IMR-90 (cell line): ENCODE data around the gene LAPTM5. TPM values are rescaled to one million over a fixed set of nuclear protein-coding genes. Genes with fewer than 3 reads are reported as not detected.

Experiments
- ATAC-seq: fragments of 200-7000 bp; cut with Tn5 transposase; 2 replicates; pipeline ENCODE4 v1.9.1; 2020; ENCODE audit warnings: low read depth, mild to moderate bottlenecking, moderate library complexity
- BruUV-seq: library from RNA; stranded (reverse); fragments of 400-500 nt; replicated peaks from 2 replicates; lab custom pipeline; 2021; lab: Mats Ljungman, UMichigan
- CTCF ChIA-PET: fragments of 300-600 bp; formaldehyde crosslinking; extraction: SDS; loops from one replicate; lab custom pipeline; 2021; ENCODE audit warnings: antibody characterized with exemption; lab: Yijun Ruan, JAX
- POLR2A ChIA-PET: fragments of 300-600 bp; sonication (Branson Sonifier 250); formaldehyde crosslinking; loops from one replicate; lab custom pipeline; 2022; ENCODE audit warnings: antibody characterized with exemption; ENCODE audit not compliant: unreplicated experiment; lab: Charles Lee
- DNase-seq: peaks from one replicate; pipeline ENCODE4 v3.0.0; 2013
- H2AFZ ChIP-seq: replicated peaks from 2 replicates; pipeline ENCODE3; 2013; ENCODE audit warnings: low read length, mild to moderate bottlenecking; ENCODE audit not compliant: poor library complexity
- H2AK5ac ChIP-seq: 2 replicates; pipeline ENCODE4 v1.6.1; 2013; ENCODE audit warnings: low read depth, low read length, inconsistent platforms
- H2AK9ac ChIP-seq: replicated peaks from 2 replicates; pipeline ENCODE3; 2013; ENCODE audit warnings: mild to moderate bottlenecking, low read depth, low read length, moderate library complexity; ENCODE audit not compliant: poor library complexity
- H2BK120ac ChIP-seq: 2 replicates; pipeline ENCODE4 v1.6.1; 2013; ENCODE audit warnings: low read depth, low read length, inconsistent platforms
- H2BK15ac ChIP-seq: 3 replicates; pipeline ENCODE4 v1.6.1; 2013; ENCODE audit warnings: low read depth, low read length, inconsistent platforms
- H2BK20ac ChIP-seq: 2 replicates; pipeline ENCODE4 v1.6.1; 2013; ENCODE audit warnings: low read depth, mild to moderate bottlenecking, inconsistent platforms, low read length, moderate library complexity
- H2BK5ac ChIP-seq: 2 replicates; pipeline ENCODE4 v1.6.1; 2013; ENCODE audit warnings: mild to moderate bottlenecking, low read depth, low read length, inconsistent platforms; ENCODE audit not compliant: poor library complexity, severe bottlenecking
- H3K14ac ChIP-seq: replicated peaks from 2 replicates; pipeline ENCODE4 v1.6.1; 2013; ENCODE audit warnings: low read depth, low read length, inconsistent platforms
- H3K18ac ChIP-seq: 2 replicates; pipeline ENCODE4 v1.6.1; 2013; ENCODE audit warnings: low read depth, low read length, control low read depth
- H3K23ac ChIP-seq: 2 replicates; pipeline ENCODE4 v1.6.1; 2013; ENCODE audit warnings: low read depth, low read length, inconsistent platforms
- H3K27ac ChIP-seq: 2 replicates; pipeline ENCODE4 v1.5.1; 2013; ENCODE audit warnings: mild to moderate bottlenecking, control low read depth, low read length; ENCODE audit not compliant: insufficient read depth
- H3K27me3 ChIP-seq: 2 replicates; pipeline ENCODE4 v1.6.1; 2013; ENCODE audit warnings: low read length; ENCODE audit not compliant: control insufficient read depth, insufficient read depth
- H3K36me3 ChIP-seq: 2 replicates; pipeline ENCODE4 v1.6.1; 2013; ENCODE audit warnings: low read length, mixed read lengths; ENCODE audit not compliant: control insufficient read depth, insufficient read depth
- H3K4ac ChIP-seq: 2 replicates; pipeline ENCODE4 v1.6.1; 2013; ENCODE audit warnings: low read depth, low read length, inconsistent platforms
- H3K4me1 ChIP-seq: 2 replicates; pipeline ENCODE4 v1.6.1; 2013; ENCODE audit warnings: low read length, mixed read lengths; ENCODE audit not compliant: control insufficient read depth, insufficient read depth
- H3K4me2 ChIP-seq: 2 replicates; pipeline ENCODE4 v1.6.1; 2013; ENCODE audit warnings: low read depth, mild to moderate bottlenecking, control low read depth, low read length, moderate library complexity
- H3K4me3 ChIP-seq: 2 replicates; pipeline ENCODE4 v1.5.1; 2013; ENCODE audit warnings: low read depth, mild to moderate bottlenecking, control low read depth, low read length, moderate library complexity; ENCODE audit not compliant: insufficient read depth
- H3K56ac ChIP-seq: 2 replicates; pipeline ENCODE4 v1.6.1; 2013; ENCODE audit warnings: low read length, inconsistent platforms; ENCODE audit not compliant: insufficient read depth; ENCODE audit errors: extremely low read depth
- H3K79me1 ChIP-seq, 2 experiments: 2 replicates each; pipeline ENCODE4 v1.6.1; 2013; ENCODE audit warnings: low read length in 2 of 2, inconsistent platforms in 1 of 2, low read depth in 1 of 2
- H3K9ac ChIP-seq: 2 replicates; pipeline ENCODE4 v1.6.1; 2013; ENCODE audit warnings: low read depth, low read length, control low read depth
- H3K9me1 ChIP-seq: 2 replicates; pipeline ENCODE4 v1.6.1; 2013; ENCODE audit warnings: low read length, inconsistent platforms; ENCODE audit not compliant: insufficient read depth
- H3K9me3 ChIP-seq: 2 replicates; pipeline ENCODE4 v1.6.1; 2013; ENCODE audit warnings: low read length; ENCODE audit not compliant: control insufficient read depth, insufficient read depth
- H4K20me1 ChIP-seq: 2 replicates; pipeline ENCODE4 v1.6.1; 2013; ENCODE audit warnings: low read length, inconsistent platforms; ENCODE audit not compliant: insufficient read depth
- H4K5ac ChIP-seq: 2 replicates; pipeline ENCODE4 v1.6.1; 2013; ENCODE audit warnings: mild to moderate bottlenecking, low read depth, low read length, control low read depth
- H4K8ac ChIP-seq, 2 experiments: 2 replicates each; pipeline ENCODE4 v1.6.1; 2013; ENCODE audit warnings: low read depth in 2 of 2, low read length in 2 of 2, control low read depth in 1 of 2, inconsistent platforms in 1 of 2
- H4K91ac ChIP-seq: 2 replicates; pipeline ENCODE4 v1.6.1; 2013; ENCODE audit warnings: low read depth, low read length, inconsistent platforms; ENCODE audit not compliant: insufficient read depth
- FOS ChIP-seq: fragments of 150-350 bp; IDR thresholded peaks from 2 replicates; pipeline ENCODE4 v1.6.1; 2016; ENCODE audit warnings: low read depth, low read length
- NFE2L2 ChIP-seq: fragments of 150-350 bp; IDR thresholded peaks from 2 replicates; pipeline ENCODE4 v1.6.1; 2016; ENCODE audit warnings: low read depth, mild to moderate bottlenecking, low read length
- WGBS, 2 experiments: methylation state at CpG; one replicate each; pipeline versions ENCODE4 v1.1.5 to v1.1.7; 2013; ENCODE audit warnings: missing lambda C conversion rate in 2 of 2; ENCODE audit not compliant: insufficient read length in 1 of 2; ENCODE audit errors: extremely low coverage in 2 of 2; 5-methylcytosine and 5-hydroxymethylcytosine counted together
- dilution Hi-C: fragments of 300-500 bp; cut with HindIII; formaldehyde crosslinking; loops from one replicate; pipeline ENCODE4 v1.14.3; 2018; ENCODE audit warnings: low sequenced_read_pairs; ENCODE audit not compliant: unreplicated experiment
- in situ Hi-C: fragments of 300-500 bp; cut with MboI; formaldehyde crosslinking; loops from 3 replicates; pipeline ENCODE4 v1.14.3; 2019; ENCODE audit warnings: low sequenced_read_pairs, inconsistent platforms, mixed read lengths
- intact Hi-C: fragments of 100-400 bp; cut with micrococcal nuclease; formaldehyde crosslinking; loops from 2 replicates; pipeline ENCODE4 v1.10.0; 2022
- polyA plus RNA-seq, 3 experiments: library from polyadenylated mRNA; depleted of rRNA; stranded (reverse); fragments of >200 nt; gene quantifications; 2 replicates each; pipeline ENCODE4 v1.2.3, GENCODE V29; 2012; ENCODE audit warnings: low replicate concordance in 1 of 3
- total RNA-seq: library from RNA; depleted of rRNA; stranded (reverse); fragments of >200 nt; gene quantifications from 2 replicates; pipeline ENCODE4 v1.2.3, GENCODE V29; 2012

LAPTM5 gene
- total and polyA plus RNA-seq, 2 of the 4 experiments (the other 2 are of a cell fraction), result 0.09 TPM; not detected in 1

GRCh38 chr1:30726236-30726635, 31.3 kb downstream of the LAPTM5 start:
- 80% methylated on average over 1 of the region's 7 CpGs; no CpG with 5 or more reads in 1 of the 2 experiments for WGBS, 2 experiments
- H3K56ac ChIP-seq, result no peak overlapping the region
- dilution Hi-C loops, result no loop called here
- H3K27me3 ChIP-seq, result peaks cover 3% of the 10 kb centered on the region; the same call in 1 of the 2 replicates
- no peak overlapping the region for H2BK5ac ChIP-seq
- peaks cover 10% of the 10 kb centered on the region; the same call in 1 of the 2 replicates for H3K4me1 ChIP-seq
- H2BK15ac ChIP-seq, result no peak overlapping the region
- ATAC-seq (no peak), DNase-seq (no peak)
- H3K9ac ChIP-seq, result no peak overlapping the region
- H2BK20ac ChIP-seq, result no peak overlapping the region
- no peak for TF ChIP-seq FOS
- TF ChIP-seq NFE2L2, result no peak
- H4K91ac ChIP-seq, result no peak overlapping the region
- H3K4me3 ChIP-seq, result no peak overlapping the region
- H3K36me3 ChIP-seq, result no peaks in the 10 kb centered on the region
- no peak overlapping the region for H4K8ac ChIP-seq
- no peak overlapping the region for H3K4ac ChIP-seq
- no peak overlapping the region; the same call in 1 of the 2 replicates for H3K4me2 ChIP-seq
- H3K9me1 ChIP-seq, result 0 out of 2 replicates have a peak, but pooled peaks cover 2% of the 10 kb centered on the region
- H4K20me1 ChIP-seq, result no peaks in the 10 kb centered on the region
- H3K18ac ChIP-seq, result no peak overlapping the region; the same call in 1 of the 2 replicates
- no peak overlapping the region for H4K5ac ChIP-seq
- no peak overlapping the region for H2AK5ac ChIP-seq
- H2BK120ac ChIP-seq, result no peak overlapping the region
- intact Hi-C loops, result loop anchor here (2.0 kb wide), 1 partner anchor 53 kb away; no protein-coding TSS in a partner anchor
- no TSS peak for BruUV-seq
- H3K9me3 ChIP-seq, result no peaks in the 10 kb centered on the region
- H3K23ac ChIP-seq, result no peak overlapping the region
- CTCF ChIA-PET, result interaction anchor here (1.9 to 4.6 kb wide), 2 partner anchors 53 to 56 kb away, joined by 7 to 30 read pairs; no protein-coding TSS in a partner anchor
- no peaks in the 10 kb centered on the region for H3K79me1 ChIP-seq
- no peak overlapping the region for H3K27ac ChIP-seq
- H2AK9ac ChIP-seq, result no peak overlapping the region
- no peak overlapping the region for H3K14ac ChIP-seq
- POLR2A ChIA-PET, result no interaction called here
- no peak overlapping the region for H2AFZ ChIP-seq
- in situ Hi-C loops, result loop anchor here (5.0 kb wide), 1 partner anchor 186 kb away; no protein-coding TSS in a partner anchor
